ELR (cell line): Measurements from ENCODE around the gene RDH5.
"Not testable (repeated sequence)": the region's sequence is repeated elsewhere in the genome, so short reads cannot be mapped to it uniquely, and the experiment has no call there.

Experiments used
- DNase-seq: peaks from one replicate; pipeline ENCODE4 v3.0.0-alpha.2; 2015; ENCODE audit warnings: low read depth

Gene RDH5

DNA sequence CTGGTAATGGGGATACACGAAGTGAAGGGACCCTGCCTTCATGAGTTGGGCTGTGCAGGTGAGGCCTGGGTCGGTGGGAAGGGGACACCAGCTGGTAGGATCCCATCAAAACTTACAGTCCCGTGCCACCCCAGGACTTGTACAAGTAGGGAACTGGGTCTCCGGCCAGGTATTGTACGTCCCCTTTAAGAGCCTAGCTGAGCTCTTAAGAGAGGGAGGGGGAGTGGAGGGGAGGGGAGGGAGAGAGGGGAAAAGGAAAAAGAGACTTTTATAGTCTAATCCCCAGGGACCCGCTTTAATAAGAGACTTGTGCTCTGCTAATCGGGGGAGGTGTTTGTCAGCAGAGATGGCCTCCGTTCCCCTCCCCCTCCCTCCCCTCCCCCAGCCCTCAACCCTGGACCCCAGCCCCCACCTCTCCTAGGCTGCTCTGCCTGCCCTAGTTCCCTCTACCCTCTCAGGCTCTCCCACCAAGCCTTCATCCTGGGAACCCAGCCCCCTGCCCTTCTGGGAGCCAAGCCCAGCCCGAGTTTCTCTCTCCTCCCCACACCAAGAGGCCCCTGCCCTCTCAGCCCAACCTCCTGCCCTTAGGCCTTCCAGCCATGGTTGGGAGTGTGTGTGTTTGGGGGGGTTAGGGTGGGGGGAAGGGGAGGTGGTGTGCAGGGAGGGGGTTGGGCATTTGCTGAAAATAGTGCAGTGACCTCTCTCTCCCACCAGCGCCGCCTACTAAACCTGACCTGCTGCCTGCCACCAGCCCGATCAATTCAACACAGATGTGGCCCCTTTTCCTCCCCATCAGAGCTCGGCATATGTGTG is 25.4 kb downstream of the RDH5 start:
- no peak for DNase-seq

DNA sequence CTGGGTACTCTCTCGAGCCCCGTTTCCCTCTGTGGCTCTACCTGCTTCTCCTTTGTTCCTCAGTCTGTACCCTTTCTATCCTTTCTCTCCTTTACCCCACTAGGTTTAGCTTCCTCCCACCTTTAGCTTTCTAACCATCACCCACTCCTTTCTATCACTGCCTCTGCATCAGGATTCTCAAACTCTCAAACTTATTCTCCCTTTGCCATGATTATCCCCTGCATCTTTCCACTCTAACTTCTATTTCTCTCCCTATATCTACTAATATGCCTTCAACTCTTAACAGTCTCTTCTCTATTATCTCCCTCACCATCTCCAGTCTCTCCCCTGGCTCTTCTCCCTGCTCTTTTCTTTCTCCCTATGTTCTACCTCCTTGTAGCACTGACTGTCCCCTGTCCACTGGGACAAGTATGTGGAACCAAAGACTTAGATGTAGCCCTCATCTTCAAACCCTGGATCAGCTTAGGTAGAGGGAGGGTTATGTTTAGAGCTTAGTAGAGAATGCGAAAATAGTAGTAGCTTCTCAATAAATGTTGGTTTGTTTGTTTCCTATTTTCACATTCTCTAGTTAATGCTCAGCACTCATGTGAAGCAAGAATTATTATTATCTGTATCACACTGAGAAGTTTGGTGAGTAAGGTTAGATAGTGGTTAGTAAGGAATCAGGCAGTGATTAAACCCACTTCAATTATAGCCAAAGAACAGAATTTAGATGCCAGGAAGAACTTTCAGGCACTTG is 26.1 kb downstream of the RDH5 start:
- DNase-seq = no peak

DNA sequence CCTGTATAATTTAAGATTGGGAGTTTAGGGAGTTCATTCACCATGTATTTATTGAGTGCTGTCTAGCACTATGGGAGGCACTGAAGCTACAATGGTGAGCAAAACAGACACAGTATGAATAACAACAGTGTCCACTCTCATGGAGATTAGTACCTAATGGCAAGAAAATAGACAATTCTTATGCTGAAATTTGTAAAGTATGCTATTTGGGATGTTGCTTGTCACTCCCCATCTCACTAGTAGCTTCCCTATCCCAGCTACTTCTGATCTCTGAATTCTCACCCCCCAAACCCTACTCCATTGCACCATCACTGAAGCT is 26.7 kb downstream of the RDH5 start:
- no peak for DNase-seq

DNA sequence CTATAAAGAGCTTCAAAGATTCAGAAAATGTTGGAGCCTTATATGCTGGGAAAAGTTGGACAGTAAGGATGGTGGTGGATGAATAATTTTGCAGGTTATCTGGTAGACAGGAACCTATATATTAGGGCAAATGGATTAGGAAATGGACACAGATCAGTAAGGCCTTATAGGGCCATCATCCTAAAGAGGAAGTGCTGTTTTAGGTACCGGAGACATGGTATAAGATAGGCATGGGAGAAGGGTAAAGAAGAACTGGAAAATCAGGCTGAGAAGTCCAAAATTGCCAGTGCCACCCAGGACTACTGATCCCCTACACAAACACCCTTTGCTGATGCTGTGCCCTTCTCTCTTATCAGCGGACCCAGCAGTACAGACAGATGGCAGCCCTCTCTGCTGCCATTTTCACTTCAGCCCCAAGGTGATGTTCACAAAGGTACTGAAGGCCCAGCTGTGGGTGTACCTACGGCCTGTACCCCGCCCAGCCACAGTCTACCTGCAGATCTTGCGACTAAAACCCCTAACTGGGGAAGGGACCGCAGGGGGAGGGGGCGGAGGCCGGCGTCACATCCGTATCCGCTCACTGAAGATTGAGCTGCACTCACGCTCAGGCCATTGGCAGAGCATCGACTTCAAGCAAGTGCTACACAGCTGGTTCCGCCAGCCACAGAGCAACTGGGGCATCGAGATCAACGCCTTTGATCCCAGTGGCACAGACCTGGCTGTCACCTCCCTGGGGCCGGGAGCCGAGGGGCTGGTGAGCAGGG is 28.2 kb downstream of the RDH5 start:
- no peak for DNase-seq

DNA sequence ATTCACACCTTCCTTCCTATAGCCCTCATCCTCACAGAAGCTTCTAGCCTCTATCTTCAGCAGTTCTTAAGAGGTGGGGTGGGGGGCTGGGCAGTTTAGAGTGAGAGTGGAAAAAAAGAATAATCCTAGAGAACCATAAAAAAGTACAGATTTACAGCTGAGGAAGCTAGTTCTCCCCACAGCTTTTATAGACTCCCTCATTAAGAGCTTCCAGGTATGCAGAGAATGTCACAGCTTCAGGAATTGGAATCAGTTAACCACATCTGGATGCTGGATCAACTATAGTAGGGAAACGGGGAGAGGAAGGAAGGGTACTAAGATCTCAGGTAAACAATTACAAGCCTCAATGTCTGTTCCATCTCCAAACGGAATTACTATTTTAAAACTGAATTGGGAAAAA is 35.1 kb downstream of the RDH5 start:
- DNase-seq = no peak

DNA sequence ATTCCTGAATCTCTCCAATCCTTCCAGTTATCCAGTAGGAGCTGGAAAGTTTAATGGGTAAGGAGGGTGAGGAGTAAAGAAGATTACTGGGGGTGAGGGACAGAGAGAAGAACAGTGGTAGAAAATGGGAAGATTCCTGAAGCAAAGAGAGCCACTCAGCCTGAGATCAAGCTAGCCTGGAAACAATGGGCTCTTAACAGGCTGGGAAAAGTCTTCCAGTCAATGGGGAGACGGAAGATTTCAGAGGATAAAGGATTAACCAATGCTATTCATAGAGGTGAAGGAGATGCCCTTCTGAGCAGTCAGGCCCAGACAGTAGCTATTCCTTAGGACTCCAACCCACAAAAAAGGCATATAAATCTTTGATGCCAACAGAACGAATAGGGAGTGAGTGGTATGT is 37.5 kb downstream of the RDH5 start:
- DNase-seq = no peak

DNA sequence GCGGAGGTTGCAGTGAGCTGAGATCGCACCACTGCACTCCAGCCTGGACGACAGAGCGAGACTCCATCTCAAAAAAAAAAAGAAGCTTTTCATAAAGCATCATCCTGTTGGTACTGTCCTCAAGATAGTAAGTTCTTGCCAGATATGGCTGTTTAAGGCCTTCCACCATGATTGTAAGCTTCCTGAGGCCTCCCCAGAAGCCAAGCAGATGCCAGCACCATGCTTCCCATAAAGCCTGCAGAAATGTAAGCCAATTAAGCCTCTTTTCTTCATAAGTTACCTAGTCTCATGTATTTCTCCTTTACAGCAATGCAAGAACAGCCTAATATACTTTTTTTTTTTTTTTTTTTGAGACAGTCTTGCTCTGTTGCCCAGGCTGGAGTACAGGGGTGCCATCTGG is 38.4 kb downstream of the RDH5 start:
- DNase-seq = not testable (repeated sequence)

DNA sequence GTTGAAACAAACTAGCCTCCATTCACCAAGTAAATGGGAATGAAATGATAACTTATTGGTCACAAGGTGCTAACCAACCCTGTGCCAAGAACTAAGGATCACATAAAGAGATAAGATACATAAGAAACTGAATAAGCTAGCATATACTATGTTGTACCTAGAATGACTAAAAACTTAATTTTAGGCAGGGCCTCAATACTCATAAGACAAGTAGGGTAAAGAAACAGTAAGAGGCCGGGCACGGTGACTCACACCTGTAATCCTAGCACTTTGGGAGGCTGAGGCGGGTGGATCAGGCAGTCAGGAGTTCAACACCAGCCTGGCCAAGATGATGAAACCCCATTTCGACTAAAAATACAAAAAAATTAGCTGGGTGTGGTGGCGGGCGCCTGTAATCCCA is 40.5 kb downstream of the RDH5 start:
- DNase-seq = no peak

DNA sequence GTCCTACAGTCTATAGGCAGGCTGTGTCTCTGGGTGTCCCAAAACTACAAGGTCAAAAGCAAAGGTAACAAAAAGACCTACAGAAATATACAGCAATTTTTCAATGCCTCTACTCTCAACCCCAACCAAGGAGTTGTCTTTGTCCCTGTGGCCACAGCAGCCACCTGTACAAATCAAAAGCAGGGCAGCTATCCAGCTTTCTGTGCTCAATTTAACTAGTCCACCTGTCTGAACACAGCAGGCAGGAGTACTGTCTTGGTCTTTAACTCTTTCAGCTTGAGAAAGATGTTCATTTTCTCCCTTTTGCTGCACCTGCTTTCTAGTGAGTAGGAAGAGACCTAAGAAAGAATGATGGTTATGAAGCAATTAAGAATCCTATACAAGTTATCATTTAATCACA is 42.5 kb downstream of the RDH5 start:
- no peak for DNase-seq

DNA sequence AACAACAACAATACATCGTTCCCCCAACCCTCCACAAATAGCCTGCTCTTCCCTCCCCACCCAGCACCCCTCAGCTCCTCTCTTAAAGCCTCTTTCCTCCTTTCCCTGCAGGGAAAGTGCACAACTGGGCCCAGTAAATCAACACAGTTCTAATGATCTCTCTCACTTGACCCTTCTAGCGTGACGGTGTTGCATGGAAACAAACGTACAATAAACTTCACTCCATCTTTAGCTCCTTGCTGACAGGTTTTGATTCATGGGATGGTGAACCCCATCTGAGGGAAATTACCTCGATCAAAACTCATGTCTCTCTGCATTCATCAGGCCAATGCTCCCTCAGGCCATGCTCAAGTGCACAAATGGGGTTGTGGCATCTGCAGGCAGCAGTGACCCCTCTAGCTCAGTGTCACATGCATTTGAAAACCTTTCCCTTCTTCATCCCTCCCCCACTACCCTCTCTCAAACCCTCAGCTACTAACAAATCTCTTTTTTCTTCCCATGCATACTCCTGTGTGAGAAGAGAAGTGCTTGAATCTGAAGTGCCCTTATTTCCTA is 45.6 kb downstream of the RDH5 start:
- no peak for DNase-seq

DNA sequence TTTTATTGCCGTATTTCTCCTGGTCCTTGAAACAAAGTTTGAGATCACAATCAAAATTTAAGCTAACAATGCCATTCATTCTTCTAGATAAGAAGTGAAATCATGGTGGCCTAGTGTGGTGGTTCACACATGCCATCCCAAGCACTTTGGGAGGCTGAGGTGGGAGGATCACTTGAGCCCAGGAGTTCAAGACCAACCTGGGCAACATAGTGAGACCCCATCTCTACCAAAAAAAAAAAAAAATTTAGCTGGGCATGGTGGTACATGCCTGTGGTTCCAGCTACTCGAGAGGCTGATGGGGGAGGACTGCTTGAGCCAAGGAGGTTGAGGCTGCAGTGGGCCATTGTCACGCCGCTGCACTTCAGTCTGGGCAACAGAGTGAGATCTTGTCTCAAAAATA is 47.0 kb downstream of the RDH5 start:
- no peak for DNase-seq

DNA sequence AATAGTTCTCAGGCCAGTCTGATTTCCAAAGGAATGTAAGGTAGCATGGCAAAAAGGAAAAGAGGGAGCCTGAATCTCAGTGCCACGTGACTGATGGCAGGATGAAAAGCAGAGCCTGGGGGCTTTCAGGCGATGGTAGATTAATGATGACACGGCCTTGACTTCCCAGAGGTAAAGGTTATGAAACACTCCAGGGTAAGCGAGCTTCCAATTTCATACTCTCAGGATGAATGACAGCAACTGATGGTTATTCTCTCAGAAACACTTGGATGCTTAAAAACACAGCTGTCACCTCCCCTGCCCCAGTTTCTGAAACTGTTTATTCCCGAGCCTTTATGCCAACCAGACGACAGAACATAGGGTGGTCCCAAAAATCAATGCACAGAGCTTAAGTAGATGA is 51.5 kb downstream of the RDH5 start:
- no peak for DNase-seq
